ENCODE data around the gene TSPAN4. TPM values are rescaled to one million over a fixed set of nuclear protein-coding genes. Genes with fewer than 3 reads are reported as not detected.

TSPAN4 gene
- total RNA-seq, 1 donor from 2014 or later = 2.3 TPM

DNA sequence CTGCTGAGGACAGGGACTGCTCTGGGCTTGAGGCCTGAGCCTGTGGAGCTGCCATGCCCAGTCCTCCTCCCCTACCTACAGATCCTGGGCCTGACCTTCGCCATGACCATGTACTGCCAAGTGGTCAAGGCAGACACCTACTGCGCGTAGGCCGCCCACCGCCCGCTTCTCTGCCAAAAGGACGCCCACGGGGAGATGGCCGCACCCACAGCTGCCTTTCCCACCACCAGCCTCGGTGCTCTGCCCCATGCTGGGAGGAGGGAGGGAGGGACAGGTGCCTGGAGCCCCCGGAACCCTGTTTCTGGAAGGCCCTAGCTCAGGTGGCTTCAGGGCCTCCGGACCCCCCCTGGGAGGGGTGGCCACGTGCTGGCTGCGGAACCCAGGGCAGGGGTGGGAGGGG lies 23.8 kb downstream of the TSPAN4 start:
- no peaks in the 10 kb centered on the region for H3K4me1 Mint-ChIP-seq
- DNase-seq (no peak), ATAC-seq (ENCODE audit: low read depth) (no peak)
- intact Hi-C loops (cut with micrococcal nuclease) = loop anchor here (10.0 kb wide), 1 partner anchor 618 kb away; the partner anchor contains the start of gene MOB2
- peaks cover 4% of the 10 kb centered on the region for H3K36me3 Mint-ChIP-seq (ENCODE audit: low read depth)
- ChIA-PET POLR2A (no interaction called here), CTCF (no interaction called here)
- H3K27ac Mint-ChIP-seq = no peak overlapping the region
- no peaks in the 10 kb centered on the region for H3K27me3 Mint-ChIP-seq
- TF ChIP-seq, protein P1, sequence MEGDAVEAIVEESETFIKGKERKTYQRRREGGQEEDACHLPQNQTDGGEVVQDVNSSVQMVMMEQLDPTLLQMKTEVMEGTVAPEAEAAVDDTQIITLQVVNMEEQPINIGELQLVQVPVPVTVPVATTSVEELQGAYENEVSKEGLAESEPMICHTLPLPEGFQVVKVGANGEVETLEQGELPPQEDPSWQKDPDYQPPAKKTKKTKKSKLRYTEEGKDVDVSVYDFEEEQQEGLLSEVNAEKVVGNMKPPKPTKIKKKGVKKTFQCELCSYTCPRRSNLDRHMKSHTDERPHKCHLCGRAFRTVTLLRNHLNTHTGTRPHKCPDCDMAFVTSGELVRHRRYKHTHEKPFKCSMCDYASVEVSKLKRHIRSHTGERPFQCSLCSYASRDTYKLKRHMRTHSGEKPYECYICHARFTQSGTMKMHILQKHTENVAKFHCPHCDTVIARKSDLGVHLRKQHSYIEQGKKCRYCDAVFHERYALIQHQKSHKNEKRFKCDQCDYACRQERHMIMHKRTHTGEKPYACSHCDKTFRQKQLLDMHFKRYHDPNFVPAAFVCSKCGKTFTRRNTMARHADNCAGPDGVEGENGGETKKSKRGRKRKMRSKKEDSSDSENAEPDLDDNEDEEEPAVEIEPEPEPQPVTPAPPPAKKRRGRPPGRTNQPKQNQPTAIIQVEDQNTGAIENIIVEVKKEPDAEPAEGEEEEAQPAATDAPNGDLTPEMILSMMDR (IDR thresholded peaks at IDR 0.05) = no peak
- H3K9me3 Mint-ChIP-seq = no peaks in the 10 kb centered on the region
- no peak overlapping the region for H3K4me3 Mint-ChIP-seq

DNA sequence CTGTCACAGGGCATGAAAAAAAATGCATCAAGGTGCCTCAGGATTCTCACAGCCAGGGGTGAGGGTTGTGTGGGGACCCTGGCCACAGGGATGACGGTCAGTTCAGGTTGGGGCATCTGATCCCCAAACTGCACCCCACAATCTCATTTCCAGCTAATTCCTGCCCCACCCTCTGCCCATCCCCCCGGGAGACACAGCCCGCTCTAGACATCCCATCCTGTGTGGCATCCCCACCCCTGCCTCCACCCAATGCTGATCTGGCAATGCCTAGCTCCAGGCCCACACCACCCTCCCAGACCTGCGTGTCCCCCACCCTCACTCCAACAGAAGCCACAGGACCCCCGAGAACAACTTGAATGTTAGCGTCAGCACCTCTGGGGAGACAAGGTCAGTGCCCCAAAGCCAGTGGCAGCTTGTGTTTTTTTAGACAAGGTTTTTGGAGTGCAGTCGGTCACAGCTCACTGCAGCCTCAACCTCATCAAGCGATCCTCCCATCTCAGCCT lies 25.3 kb downstream of the TSPAN4 start:
- Mint-ChIP-seq H3K27me3 (no peaks in the 10 kb centered on the region), H3K9me3 (no peaks in the 10 kb centered on the region), H3K4me1 (no peaks in the 10 kb centered on the region), H3K4me3 (no peak overlapping the region), H3K27ac (no peak overlapping the region), H3K36me3 (ENCODE audit: low read depth) (peaks cover 4% of the 10 kb centered on the region)
- ChIA-PET CTCF (no interaction called here), POLR2A (interaction anchor here (0.6 kb wide), 1 partner anchor 178 kb away, joined by 3 read pairs; no protein-coding TSS in a partner anchor)
- DNase-seq (no peak), ATAC-seq (ENCODE audit: low read depth) (no peak)
- TF ChIP-seq, protein P1 (IDR thresholded peaks at IDR 0.05) = no peak
- intact Hi-C loops (cut with micrococcal nuclease) = loop anchor here (10.0 kb wide), 1 partner anchor 617 kb away; the partner anchor contains the start of gene MOB2

DNA sequence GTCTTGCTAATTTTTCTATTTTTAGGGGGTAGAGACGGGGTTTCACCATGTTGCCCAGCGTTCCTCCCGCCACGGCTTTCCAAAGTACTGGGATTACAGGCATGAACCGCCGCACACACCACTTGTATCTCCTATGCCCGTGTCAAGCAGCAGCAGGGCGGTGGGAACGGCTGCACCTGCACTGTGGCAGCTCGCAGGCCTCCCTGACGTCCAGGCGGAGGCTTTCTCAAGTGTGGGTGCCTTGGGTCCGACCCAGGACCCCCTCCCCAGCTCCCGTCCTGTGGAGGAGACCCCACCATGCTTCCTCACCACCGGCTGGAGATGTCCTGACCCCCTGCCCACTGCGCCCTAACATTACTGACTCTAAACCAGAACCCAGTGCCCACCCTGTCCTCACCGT lies 25.7 kb downstream of the TSPAN4 start:
- ATAC-seq (ENCODE audit: low read depth) = no peak
- ChIA-PET CTCF (no interaction called here), POLR2A (interaction anchor here (0.6 kb wide), 1 partner anchor 11 kb away, joined by 5 read pairs; no protein-coding TSS in a partner anchor)

DNA sequence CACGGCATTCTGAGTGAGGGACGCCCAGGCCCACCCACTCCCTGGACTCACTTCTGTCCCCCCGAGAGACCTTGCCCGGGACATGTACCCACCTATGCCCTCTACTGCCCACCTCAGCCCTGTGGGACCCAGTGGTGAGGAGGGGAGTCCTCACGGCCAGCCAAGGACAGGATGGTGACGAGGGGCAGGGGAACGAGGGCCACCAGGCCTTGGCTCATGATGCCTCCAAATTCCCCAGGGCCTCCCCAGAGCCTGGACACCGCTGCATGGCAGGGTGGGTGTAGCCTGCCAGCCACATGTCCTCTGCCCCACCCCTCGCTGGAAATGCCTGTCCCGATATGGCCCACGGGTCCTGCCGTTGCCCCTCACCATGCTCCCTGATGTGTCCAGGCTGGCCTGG lies 26.1 kb downstream of the TSPAN4 start:
- intact Hi-C loops (cut with micrococcal nuclease) = loop anchor here (10.0 kb wide), 1 partner anchor 616 kb away; the partner anchor contains the start of gene MOB2
- Mint-ChIP-seq H3K4me1 (no peaks in the 10 kb centered on the region), H3K9me3 (no peaks in the 10 kb centered on the region), H3K4me3 (no peak overlapping the region), H3K27me3 (no peaks in the 10 kb centered on the region), H3K36me3 (ENCODE audit: low read depth) (peaks cover 8% of the 10 kb centered on the region), H3K27ac (no peak overlapping the region)
- no peak for DNase-seq
- CTCF ChIA-PET = no interaction called here
- TF ChIP-seq, protein P1 (IDR thresholded peaks at IDR 0.05) = no peak
- ATAC-seq (ENCODE audit: low read depth) = no peak
- POLR2A ChIA-PET = interaction anchor here (0.6 kb wide), 1 partner anchor 12 kb away, joined by 5 read pairs; no protein-coding TSS in a partner anchor

More for the DNA sequence above, 25.7 kb downstream of the TSPAN4 start:
- no peaks in the 10 kb centered on the region for H3K9me3 Mint-ChIP-seq
- no peak for DNase-seq
- TF ChIP-seq, protein P1 (IDR thresholded peaks at IDR 0.05) = no peak
- intact Hi-C loops (cut with micrococcal nuclease) = loop anchor here (10.0 kb wide), 1 partner anchor 616 kb away; the partner anchor contains the start of gene MOB2
- H3K27ac Mint-ChIP-seq = no peak overlapping the region
- H3K4me3 Mint-ChIP-seq = no peak overlapping the region
- peaks cover 4% of the 10 kb centered on the region for H3K36me3 Mint-ChIP-seq (ENCODE audit: low read depth)
- H3K4me1 Mint-ChIP-seq = no peaks in the 10 kb centered on the region
- no peaks in the 10 kb centered on the region for H3K27me3 Mint-ChIP-seq

DNA sequence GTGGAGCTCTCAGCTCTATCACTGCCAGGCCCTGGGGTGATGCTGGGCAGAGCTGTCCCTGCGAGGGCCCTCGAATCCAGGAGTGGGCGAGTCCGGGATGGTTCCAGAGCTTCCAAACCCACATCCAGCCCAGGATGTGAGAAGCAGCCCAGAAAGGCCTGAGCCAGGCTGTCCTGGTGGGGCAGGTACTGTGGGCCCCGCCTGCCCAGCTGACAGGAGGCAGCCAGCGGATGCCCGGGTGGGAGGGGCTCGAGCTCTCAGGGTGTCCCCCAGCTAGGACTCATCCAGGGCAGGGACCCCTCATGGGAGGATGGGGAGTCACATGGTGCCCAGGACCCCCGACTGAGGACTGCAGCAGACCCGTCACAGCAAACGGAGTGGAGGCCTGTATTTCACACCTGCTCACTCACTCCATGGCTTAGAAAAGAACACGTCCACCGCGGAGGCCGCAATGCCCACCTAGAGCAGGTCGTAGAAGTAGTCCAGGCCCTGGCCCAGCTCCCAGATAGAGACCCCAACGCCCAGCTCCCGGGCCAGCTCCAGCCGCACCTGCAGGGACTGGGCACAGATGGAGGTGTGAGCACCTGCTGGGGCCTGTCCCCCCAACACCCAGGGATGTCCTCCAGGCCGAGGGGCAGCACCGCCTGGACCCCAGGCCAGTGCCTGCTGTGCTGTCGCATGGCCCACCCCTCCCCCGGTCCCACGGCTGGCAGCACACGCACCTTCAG lies 26.9 kb downstream of the TSPAN4 start:
- H3K9me3 Mint-ChIP-seq = no peaks in the 10 kb centered on the region
- no peaks in the 10 kb centered on the region for H3K27me3 Mint-ChIP-seq
- CTCF ChIA-PET = no interaction called here
- intact Hi-C loops (cut with micrococcal nuclease) = loop anchor here (10.0 kb wide), 1 partner anchor 615 kb away; the partner anchor contains the start of gene MOB2
- H3K36me3 Mint-ChIP-seq (ENCODE audit: low read depth) = peaks cover 12% of the 10 kb centered on the region
- ATAC-seq (ENCODE audit: low read depth) (no peak), DNase-seq (no peak)
- H3K4me1 Mint-ChIP-seq = no peaks in the 10 kb centered on the region
- TF ChIP-seq, protein P1 (IDR thresholded peaks at IDR 0.05) = no peak
- POLR2A ChIA-PET = no interaction called here
- H3K4me3 Mint-ChIP-seq = no peak overlapping the region
- H3K27ac Mint-ChIP-seq = no peak overlapping the region
